Right lobe of liver (tissue), 6 donors: ENCODE data around the gene ZACN. TPM values are rescaled to one million over a fixed set of nuclear protein-coding genes. Genes with fewer than 3 reads are reported as not detected.

Source experiments
- ATAC-seq, 4 donors: fragments of 200-7000 bp; cut with Tn5 transposase; one replicate each; pipeline ENCODE4 v1.9.1; 2020; ENCODE audit warnings: mild to moderate bottlenecking in 4 of 4, moderate library complexity in 4 of 4
- DNase-seq, 3 donors: peaks; one replicate each; pipeline ENCODE4 v3.0.0-alpha.2; 2020
- H3K27ac ChIP-seq, 3 donors: fragments of 200-600 bp; one replicate each; pipeline ENCODE4 v1.8.0; 2022
- H3K27me3 ChIP-seq, 2 donors: fragments of 200-600 bp; one replicate each; pipeline ENCODE4 v1.8.0; 2022
- H3K36me3 ChIP-seq, 4 donors: fragments of 200-600 bp; sonication (generic) in 1 of 4; one replicate each; pipeline versions ENCODE4 v1.5.1 to v1.8.0; 2017 to 2022; ENCODE audit warnings: control low read depth in 1 of 4
- H3K4me1 ChIP-seq, 4 donors: fragments of 200-600 bp; sonication (generic) in 1 of 4; one replicate each; pipeline versions ENCODE4 v1.5.1 to v1.8.0; 2017 to 2022; ENCODE audit warnings: control low read depth in 1 of 4
- H3K4me3 ChIP-seq, 3 donors: fragments of 200-600 bp; one replicate each; pipeline ENCODE4 v1.8.0; 2022
- H3K9me3 ChIP-seq, 4 donors: fragments of 200-600 bp; sonication (generic) in 1 of 4; one replicate each; pipeline versions ENCODE4 v1.5.1 to v1.8.0; 2017 to 2022; ENCODE audit warnings: control low read depth in 1 of 4
- POLR2A ChIP-seq: fragments of 450-650 bp; IDR thresholded peaks from one replicate; pipeline ENCODE4 v1.6.1; 2017; ENCODE audit warnings: antibody characterized with exemption, mild to moderate bottlenecking
- WGBS: methylation state at CpG from one replicate; pipeline ENCODE4 v1.1.6; 2018; ENCODE audit warnings: low coverage, low lambda C conversion rate; ENCODE audit not compliant: insufficient coverage; ENCODE audit errors: missing lambda C conversion rate; 5-methylcytosine and 5-hydroxymethylcytosine counted together
- intact Hi-C, 2 donors: fragments of 100-400 bp; cut with DNase I; formaldehyde crosslinking; loops; one replicate each; pipeline versions ENCODE4 v1.11.2 to v1.14.1; 2022
- total RNA-seq, 6 experiments: library from RNA; depleted of rRNA in 2 of 6; stranded (reverse); fragments of >200 nt in 2 of 6; fragmentation: NEBNext Ultra II Directional in 3 of 6; extraction: Animal tissue kit (Norgen Biotek cat#: 25700) in 3 of 6; gene quantifications; one replicate each; pipeline versions ENCODE4 v1.1.0 to v1.2.4, GENCODE V29; 2016 to 2023
- TF ChIP-seq, protein P1 (sequence below), 4 donors: fragments of 200-600 bp in 3 of 4; fragments of 450-650 bp in 1 of 4; IDR thresholded peaks; one replicate each; pipeline versions ENCODE4 v1.5.1 to v1.8.0; 2016 to 2022; ENCODE audit warnings: antibody characterized with exemption in 4 of 4, mild to moderate bottlenecking in 2 of 4
- donor health status: DM: no; HTN: yes; CAD: no.
- donor health status: DM: no; HTN: no; CAD: no.
- donor health status: DM: no; HTN: no; CAD: no.
- donor health status: DM: no; HTN: yes; CAD: no.
- donor health status: DM: no; HTN: yes; CAD: no.

The ZACN gene
- total RNA-seq, 6 experiments from 2014 or later = not detected

DNA sequence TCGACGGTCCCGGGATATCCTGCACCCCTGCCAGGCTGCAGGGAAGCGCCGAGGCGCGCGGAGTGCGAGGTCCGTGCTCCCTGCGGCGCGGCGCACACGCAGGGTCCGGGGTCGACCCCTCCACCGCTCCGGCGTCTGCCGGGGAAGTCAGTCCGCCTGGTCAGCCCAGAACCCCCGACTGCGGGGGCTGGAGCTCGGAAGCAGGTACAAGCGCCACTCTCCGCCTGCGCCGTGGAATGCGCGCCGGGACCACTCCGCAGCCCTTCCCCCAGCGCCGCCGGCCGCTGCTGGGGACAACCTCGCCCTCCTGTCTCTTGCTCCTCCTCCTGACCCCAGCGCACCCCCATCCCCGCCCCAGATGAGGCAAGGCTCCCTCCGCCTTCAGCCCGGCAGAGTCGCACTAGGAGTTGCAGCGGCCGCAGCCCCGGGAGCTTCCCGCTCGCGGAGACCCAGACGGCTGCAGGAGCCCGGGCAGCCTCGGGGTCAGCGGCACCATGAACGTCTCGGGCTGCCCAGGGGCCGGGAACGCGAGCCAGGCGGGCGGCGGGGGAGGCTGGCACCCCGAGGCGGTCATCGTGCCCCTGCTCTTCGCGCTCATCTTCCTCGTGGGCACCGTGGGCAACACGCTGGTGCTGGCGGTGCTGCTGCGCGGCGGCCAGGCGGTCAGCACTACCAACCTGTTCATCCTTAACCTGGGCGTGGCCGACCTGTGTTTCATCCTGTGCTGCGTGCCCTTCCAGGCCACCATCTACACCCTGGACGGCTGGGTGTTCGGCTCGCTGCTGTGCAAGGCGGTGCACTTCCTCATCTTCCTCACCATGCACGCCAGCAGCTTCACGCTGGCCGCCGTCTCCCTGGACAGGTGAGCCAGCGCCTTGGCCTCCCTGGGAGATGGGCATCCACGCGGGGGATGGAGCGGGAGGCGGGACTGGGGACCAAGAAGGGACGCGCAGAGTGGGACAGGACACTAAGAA, 4.3 kb upstream of the ZACN start, which contains the start of gene GALR2:
Gene GALR2 (plus strand): TSS at position 392 of the 974 bp plus-strand sequence. CDS start 103 bp downstream, at position 495.
- Histone ChIP-seq H3K27me3 (peaks cover 20 to 25% of the 10 kb centered on the region in 2 donors), H3K36me3 (peaks cover 0 to under 1% (median 0%) of the 10 kb centered on the region in 4 donors), H3K27ac (no peak within 1 kb of the TSS), H3K4me1 (peaks cover 0 to 12% (median 0%) of the 10 kb centered on the region in 4 donors), H3K4me3 (no peak within 1 kb of the TSS), H3K9me3 (no peaks in the 10 kb centered on the region)
- WGBS = under 1% methylated on average over 22 of the region's 92 CpGs
- TF ChIP-seq, protein P1, sequence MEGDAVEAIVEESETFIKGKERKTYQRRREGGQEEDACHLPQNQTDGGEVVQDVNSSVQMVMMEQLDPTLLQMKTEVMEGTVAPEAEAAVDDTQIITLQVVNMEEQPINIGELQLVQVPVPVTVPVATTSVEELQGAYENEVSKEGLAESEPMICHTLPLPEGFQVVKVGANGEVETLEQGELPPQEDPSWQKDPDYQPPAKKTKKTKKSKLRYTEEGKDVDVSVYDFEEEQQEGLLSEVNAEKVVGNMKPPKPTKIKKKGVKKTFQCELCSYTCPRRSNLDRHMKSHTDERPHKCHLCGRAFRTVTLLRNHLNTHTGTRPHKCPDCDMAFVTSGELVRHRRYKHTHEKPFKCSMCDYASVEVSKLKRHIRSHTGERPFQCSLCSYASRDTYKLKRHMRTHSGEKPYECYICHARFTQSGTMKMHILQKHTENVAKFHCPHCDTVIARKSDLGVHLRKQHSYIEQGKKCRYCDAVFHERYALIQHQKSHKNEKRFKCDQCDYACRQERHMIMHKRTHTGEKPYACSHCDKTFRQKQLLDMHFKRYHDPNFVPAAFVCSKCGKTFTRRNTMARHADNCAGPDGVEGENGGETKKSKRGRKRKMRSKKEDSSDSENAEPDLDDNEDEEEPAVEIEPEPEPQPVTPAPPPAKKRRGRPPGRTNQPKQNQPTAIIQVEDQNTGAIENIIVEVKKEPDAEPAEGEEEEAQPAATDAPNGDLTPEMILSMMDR (IDR thresholded peaks at IDR 0.05) = no peak
- TF ChIP-seq POLR2A = no peak
- intact Hi-C loops = no loop called here
- no peak for ATAC-seq
- no peak for DNase-seq

DNA sequence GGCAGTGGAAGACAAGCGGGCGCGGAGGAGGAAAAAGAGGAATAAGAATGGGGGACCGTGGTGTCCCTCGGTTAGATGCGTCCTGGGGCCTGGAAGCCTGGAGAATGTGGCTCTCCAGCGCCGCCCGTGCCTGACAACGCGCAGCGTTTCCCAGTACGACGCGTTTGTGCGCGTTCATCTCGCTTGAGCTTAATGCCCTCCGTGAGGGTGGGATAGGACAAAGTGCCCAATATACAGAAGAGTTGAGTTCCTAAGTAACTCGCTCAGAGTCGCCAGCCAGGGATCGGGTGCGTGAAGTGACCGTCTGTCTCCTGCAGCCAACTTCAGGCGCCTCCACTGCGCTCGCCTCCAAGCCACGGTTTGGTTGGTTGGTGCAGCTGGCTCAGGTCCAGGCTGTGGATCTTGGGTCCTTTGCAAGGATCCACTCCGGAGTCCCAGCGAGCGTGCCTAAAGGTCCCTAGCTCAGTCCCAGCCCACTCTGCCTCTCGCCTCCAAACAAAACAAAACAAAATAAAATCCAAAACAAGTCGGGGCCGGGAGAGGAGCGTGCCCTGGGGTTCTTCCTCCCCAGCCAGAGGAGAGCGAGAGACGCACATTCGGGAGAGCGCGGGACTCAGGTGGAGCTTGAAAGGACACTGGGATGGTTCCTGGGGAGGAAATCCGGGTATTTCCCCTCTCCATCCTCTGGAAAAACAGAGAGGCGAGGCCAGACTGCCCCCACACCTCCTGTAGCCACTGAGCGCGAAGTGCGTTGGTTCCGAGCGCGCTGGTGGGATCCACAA, 3.4 kb upstream of the ZACN start:
- ATAC-seq = no peak
- H3K27ac ChIP-seq = no peak overlapping the region
- peaks cover 0 to 8% (median 0%) of the 10 kb centered on the region in 4 donors for H3K4me1 ChIP-seq
- no peaks in the 10 kb centered on the region for H3K9me3 ChIP-seq
- peaks cover 20 to 25% of the 10 kb centered on the region in 2 donors for H3K27me3 ChIP-seq
- WGBS = 4% methylated on average over 22 of the region's 48 CpGs
- no peaks in the 10 kb centered on the region for H3K36me3 ChIP-seq
- H3K4me3 ChIP-seq = no peak overlapping the region
- DNase-seq = no peak
- intact Hi-C loops = no loop called here
- no peak for TF ChIP-seq POLR2A
- TF ChIP-seq, protein P1 (IDR thresholded peaks at IDR 0.05) = no peak

DNA sequence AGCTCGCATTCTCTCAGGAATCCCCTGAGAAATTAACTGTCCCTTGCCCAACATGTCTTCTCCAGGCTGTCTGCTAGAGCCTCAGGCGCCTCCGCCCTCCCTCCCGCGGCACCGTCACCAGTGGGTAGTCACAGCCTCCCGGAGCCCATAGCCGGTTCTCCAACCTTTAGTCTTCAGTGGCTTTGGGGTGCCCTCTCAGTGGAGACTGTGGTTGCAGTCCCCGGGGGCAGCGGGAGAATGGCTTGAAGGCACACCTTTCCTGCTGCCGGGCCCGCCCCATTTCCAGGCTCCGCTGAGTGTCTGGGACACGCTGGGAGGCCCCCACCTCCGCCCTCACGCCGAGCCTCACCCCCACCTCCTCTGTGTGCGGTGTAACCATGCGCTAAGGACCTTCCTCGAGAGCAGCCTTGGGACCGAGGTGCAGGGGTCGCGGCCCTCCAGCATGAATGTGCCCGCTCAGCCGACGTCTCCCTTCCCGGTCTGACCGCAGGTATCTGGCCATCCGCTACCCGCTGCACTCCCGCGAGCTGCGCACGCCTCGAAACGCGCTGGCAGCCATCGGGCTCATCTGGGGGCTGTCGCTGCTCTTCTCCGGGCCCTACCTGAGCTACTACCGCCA, 2.7 kb upstream of the ZACN start:
- WGBS = 17% methylated on average over 2 of the region's 41 CpGs
- DNase-seq = no peak
- Histone ChIP-seq H3K36me3 (no peaks in the 10 kb centered on the region), H3K4me3 (no peak overlapping the region), H3K27me3 (peaks cover 20 to 25% of the 10 kb centered on the region in 2 donors), H3K4me1 (peaks cover 0 to 2% (median 0%) of the 10 kb centered on the region in 4 donors), H3K9me3 (no peaks in the 10 kb centered on the region), H3K27ac (no peak overlapping the region)
- ATAC-seq = no peak
- TF ChIP-seq, protein P1 (IDR thresholded peaks at IDR 0.05) = no peak
- no peak for TF ChIP-seq POLR2A
- intact Hi-C loops = no loop called here
